GM18867 (cell line): ENCODE results near the gene POTEE.
"Not testable (repeated sequence)": the region's sequence is repeated elsewhere in the genome, so short reads cannot be mapped to it uniquely, and the experiment has no call there.

ENCODE experiments used
- ATAC-seq: cut with Tn5 transposase; IDR thresholded peaks from one replicate; pipeline ENCODE4 v1.9.1; 2021; ENCODE audit warnings: mild to moderate bottlenecking, moderate library complexity; ENCODE audit not compliant: unreplicated experiment

POTEE gene

GRCh38 chr2:131209030-131209772, at the start of gene POTEE:
Gene POTEE (plus strand): TSS chr2:131209536. CDS start chr2:131218403, 8,867 bp downstream.
- not testable (repeated sequence) for ATAC-seq

- ATAC-seq = not testable (repeated sequence)
These were observed 43.8 kb upstream of the POTEE start for GRCh38 chr2:131165562-131165961.

- ATAC-seq = no peak
These were observed 40.8 kb upstream of the POTEE start for GRCh38 chr2:131168538-131168937.

- not testable (repeated sequence) for ATAC-seq
These were observed 31.3 kb upstream of the POTEE start for GRCh38 chr2:131178050-131178449.

- not testable (repeated sequence) for ATAC-seq
These were observed 30.5 kb upstream of the POTEE start for GRCh38 chr2:131178721-131179418.

- not testable (repeated sequence) for ATAC-seq
These were observed 27.9 kb upstream of the POTEE start for GRCh38 chr2:131181451-131181850.

- not testable (repeated sequence) for ATAC-seq
These were observed 15.9 kb upstream of the POTEE start for GRCh38 chr2:131193421-131193820.

GRCh38 chr2:131196186-131196585, 13.2 kb upstream of the POTEE start:
- not testable (repeated sequence) for ATAC-seq

GRCh38 chr2:131201098-131201497, 8.2 kb upstream of the POTEE start:
- ATAC-seq = no peak

- not testable (repeated sequence) for ATAC-seq
These were observed 1.5 kb upstream of the POTEE start for GRCh38 chr2:131207839-131208238.

GRCh38 chr2:131209773-131210104, 403 bp downstream of the POTEE start:
- not testable (repeated sequence) for ATAC-seq

- ATAC-seq = not testable (repeated sequence)
These were observed 1.3 kb downstream of the POTEE start for GRCh38 chr2:131210434-131211211.

- ATAC-seq = not testable (repeated sequence)
These were observed 8.1 kb downstream of the POTEE start for GRCh38 chr2:131217238-131217986.

GRCh38 chr2:131235543-131236449, 26.5 kb downstream of the POTEE start:
- not testable (repeated sequence) for ATAC-seq
